EH (cell line): Measurements from ENCODE around the gene PPP2R5E.
A peak's percentile ranks its signal among the peaks of the same experiment; 100 is the strongest.
"Not testable (repeated sequence)": the region's sequence is repeated elsewhere in the genome, so short reads cannot be mapped to it uniquely, and the experiment has no call there.

ENCODE experiments used
- DNase-seq: peaks from one replicate; pipeline ENCODE4 v3.0.0-alpha.2; 2015; ENCODE audit warnings: low read depth

The PPP2R5E gene

GRCh38 chr14:63522511-63522910 lies 20.7 kb downstream of the PPP2R5E start:
- not testable (repeated sequence) for DNase-seq

DNA sequence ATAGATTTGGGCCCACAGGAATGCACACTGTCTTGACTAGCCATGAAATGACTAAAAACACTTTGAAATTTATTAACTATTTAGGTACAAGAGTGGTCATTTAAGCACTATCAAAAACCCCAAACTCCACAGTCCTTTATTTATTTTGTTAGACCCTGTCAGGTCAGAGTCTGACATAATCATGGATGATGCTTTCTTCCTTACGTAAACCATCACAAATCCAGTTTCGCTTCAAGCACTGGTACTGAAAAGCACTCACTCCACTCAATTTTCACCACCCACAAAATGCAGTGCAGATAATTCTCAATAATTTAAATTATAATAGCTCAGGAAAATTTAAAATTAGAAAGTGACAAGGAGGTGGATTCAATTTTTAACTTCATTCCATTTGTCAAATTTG lies 25.8 kb downstream of the PPP2R5E start:
- no peak for DNase-seq

- DNase-seq = no peak
Measured at GRCh38 chr14:63515240-63515639, 27.9 kb downstream of the PPP2R5E start.

DNA sequence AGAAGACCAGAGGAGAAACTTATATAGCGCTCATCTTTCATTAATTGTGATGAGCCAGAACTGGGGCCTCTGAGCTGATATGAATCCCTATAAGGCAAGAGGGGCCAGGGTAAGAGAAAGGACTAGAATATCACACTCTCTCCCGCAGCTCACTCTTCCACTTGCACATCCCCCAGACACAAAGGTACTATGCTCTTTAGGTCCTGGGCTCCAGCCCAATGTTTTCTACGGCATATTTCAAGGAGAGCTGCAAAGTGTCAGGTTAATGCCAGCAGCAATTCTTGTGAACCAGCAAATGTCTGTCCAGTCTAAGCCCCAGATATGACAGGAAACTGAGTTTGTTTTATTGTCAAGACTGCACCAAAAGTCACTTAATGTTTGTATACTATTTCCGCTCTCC lies 29.4 kb downstream of the PPP2R5E start:
- no peak for DNase-seq

DNA sequence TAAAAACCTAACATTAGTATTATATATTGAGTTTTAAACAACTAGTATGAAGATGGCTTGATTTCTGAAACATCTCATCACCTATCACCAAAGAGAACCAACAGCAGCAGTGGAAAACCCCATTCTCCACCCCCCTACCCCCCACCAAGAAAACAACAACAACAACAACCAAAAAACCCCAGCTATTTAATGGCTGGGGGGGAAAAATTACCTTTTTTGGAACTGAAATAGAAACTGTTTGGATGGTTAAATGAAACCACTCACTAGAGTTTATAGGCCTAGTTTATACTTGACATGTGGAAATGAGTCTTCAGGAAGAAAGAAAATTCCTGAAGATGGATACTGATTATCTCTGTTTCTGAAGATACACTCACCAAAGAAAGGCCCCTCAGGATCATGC lies 30.3 kb downstream of the PPP2R5E start:
- peak; percentile 19 for DNase-seq

DNA sequence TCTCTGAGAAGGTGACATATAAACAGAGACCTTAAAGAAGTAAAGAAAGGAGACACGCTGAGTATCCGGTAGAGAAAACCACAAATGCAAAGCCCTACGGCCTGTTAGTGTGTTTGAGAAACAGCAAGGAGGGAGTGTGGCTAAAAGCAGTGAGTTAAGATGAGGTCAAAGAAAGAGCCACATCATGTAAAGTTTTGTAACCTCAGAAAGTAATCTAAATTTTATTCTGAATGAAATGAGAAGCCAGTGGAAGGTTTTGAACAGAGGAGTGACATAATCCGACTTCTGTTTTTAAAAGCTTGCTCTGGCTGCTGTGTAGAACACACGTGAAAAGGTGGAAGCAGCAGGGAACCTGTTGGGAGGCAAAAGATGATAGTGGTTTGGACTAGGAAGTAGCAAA lies 32.6 kb downstream of the PPP2R5E start:
- DNase-seq = no peak

GRCh38 chr14:63508033-63508432 lies 35.1 kb downstream of the PPP2R5E start:
- no peak for DNase-seq

DNA sequence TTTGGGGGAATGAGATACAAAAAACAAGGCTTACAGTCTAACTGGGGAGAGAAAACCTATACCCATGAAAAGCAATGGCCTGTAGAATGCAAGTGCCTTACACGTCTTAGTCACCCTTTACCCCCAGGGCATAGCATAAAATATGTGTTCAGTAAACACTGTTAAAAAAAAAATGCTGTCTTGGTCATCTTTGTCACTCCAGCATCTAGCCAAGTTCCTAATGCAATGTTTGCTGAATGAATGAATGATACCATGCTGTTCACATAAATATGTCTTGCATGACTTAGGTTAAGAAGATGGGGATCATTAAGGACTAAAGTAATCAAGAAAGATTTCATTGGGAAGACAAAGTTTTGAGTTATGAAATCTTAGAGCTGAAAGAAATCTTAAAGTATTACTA lies 38.5 kb downstream of the PPP2R5E start:
- DNase-seq = peak; percentile 89

GRCh38 chr14:63501429-63501828 lies 41.7 kb downstream of the PPP2R5E start:
- peak; percentile 20 for DNase-seq

DNA sequence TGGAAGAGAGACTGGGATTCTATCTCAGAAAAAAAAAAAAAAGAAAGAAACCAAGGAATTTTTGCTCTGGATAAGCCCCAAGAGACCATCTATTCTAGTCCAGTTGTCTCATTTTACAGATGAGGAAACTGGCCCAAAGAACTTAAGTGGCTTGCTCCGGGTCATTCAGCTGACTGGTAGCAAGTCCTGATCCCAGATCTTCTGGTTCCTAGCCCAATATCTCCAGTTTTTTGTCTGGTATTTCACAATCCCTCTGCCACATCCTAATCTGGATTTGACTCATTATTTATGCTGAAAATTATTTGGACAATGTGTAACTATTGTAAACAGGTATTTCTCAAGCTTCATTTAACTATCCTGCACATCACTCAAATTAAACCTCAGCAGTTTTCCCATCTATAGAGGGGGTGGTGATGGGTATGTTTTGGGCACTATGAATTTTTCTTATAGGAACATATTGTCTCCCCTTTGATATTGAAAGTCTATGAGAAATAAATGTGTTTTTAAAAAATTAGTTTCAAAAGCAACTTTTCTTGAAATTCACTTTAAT lies 43.4 kb downstream of the PPP2R5E start:
- DNase-seq = peak; percentile 78

DNA sequence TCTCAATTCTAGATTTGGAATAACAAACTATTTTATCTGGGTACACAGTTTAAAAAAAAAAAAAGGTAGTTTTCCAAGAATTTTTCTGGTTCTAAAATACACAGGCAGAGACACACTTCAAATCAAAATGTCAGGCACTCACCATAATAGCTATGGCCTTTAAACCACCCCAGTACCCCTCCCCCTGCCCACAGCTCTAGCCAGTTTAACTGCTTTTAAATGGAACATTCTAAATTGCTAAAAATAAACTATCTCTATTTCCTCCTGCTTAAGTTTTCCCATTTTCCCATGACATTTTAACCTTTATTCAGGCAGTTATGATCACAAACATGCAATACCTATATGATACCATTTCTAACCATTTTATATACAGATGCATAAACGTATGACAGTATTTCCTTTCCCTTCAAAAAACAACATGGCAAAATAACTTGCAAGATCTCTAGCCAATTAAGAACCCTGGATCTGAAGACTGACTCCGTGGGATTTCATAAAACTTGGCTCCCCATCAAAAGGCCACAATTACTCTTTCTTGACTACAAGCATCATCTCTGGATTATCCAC lies 46.3 kb downstream of the PPP2R5E start:
- DNase-seq = peak; percentile 69

GRCh38 chr14:63493246-63493645 lies 49.9 kb downstream of the PPP2R5E start:
- DNase-seq = peak; percentile 66

DNA sequence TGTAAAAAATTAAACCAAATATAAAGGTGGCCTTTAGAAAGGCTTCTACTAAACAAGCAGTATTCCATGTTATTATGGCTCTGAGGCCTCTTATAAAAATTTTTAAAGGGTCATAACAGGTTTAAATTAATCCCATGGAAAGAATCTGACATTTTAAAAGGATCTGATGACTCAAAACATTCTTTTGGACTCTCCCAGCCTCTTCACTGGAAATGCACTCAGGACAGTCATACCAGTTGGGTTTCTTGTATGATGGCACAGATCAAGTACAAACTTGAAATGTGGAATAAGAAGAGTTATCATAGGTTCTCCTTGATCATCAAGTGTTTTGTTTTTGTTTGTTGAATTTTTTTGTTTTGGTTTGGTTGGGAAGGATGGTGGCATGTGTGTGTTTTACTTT lies 50.8 kb downstream of the PPP2R5E start:
- DNase-seq = peak; percentile 93

GRCh38 chr14:63487724-63488123 lies 55.5 kb downstream of the PPP2R5E start:
- no peak for DNase-seq

GRCh38 chr14:63486738-63487137 lies 56.4 kb downstream of the PPP2R5E start:
- no peak for DNase-seq

- no peak for DNase-seq
Measured at GRCh38 chr14:63483315-63483714, 59.9 kb downstream of the PPP2R5E start.

DNA sequence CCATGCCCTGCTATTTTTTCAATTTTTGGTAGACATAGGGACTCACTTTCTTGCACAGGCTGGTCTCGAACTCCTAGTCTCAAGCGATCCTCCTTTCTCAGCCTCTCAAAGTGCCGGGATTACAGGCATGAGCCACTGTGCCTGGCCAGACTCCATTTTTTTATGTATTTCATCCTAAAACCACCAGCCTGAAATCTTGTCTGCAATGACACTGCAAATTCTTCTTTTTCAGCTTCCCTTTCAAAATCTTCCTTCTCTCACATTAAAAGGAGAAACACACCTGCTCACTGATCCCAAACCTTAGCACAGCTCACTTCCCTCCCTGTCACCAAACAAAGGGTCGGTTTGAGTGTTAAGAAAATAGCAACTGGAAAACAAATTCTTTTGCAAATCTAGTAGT lies 62.6 kb downstream of the PPP2R5E start:
- DNase-seq = no peak

GRCh38 chr14:63478437-63478852 lies 64.7 kb downstream of the PPP2R5E start:
- DNase-seq = no peak

- no peak for DNase-seq
Measured at GRCh38 chr14:63478010-63478409, 65.2 kb downstream of the PPP2R5E start.

DNA sequence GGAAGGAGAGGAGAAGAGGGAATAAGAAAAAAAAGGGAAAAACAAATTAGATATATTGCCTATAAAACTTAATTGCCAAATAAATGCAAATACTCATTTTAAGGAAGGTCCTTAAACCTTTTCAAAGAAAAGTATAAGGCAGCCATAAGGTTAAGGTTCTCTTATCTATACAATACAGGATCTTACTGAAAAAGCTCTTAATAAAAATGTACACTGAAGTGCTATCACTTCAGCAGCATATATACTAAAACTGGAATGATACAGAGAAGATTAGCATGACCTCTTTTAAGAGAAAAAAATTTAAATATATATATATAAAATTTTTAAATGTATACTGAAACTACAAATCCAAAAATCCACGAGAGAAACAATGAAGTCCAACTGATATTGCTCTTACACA lies 65.6 kb downstream of the PPP2R5E start:
- DNase-seq = no peak

GRCh38 chr14:63475761-63476160 lies 67.4 kb downstream of the PPP2R5E start:
- peak; percentile 18 for DNase-seq

DNA sequence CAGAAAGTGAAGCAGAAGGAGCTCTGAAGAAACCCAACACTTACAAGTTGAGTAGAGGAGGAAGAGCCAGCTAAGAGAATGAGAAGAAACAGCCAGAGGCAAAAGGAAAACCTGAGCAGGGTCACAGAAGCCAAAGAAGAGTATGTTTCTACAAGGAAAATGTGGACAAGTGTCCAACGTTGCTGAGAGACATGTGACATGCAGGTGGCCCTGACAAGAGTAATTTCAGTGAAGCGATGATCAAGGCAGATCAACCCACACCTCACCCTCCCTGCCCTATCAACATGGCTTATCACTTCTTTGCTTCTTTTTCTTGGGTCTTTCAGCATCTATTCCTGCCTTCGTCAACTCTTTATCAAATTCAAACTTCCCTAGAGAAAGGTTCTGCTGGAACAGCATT lies 68.3 kb downstream of the PPP2R5E start:
- DNase-seq = no peak

GRCh38 chr14:63474111-63474510 lies 69.1 kb downstream of the PPP2R5E start:
- no peak for DNase-seq
